Fibroblast of the aortic adventitia (primary cell): ENCODE results near the gene DSCAML1. TPM values are rescaled to one million over a fixed set of nuclear protein-coding genes. Genes with fewer than 3 reads are reported as not detected.

Source experiments
- DNase-seq: peaks from one replicate; pipeline ENCODE4 v3.0.0-alpha.2; 2010; ENCODE audit warnings: low read depth
- H3K4me3 ChIP-seq: 2 replicates; pipeline ENCODE4 v1.5.1; 2011; ENCODE audit warnings: low read depth, mild to moderate bottlenecking, control low read depth, low read length, moderate library complexity
- CTCF ChIP-seq: IDR thresholded peaks from 2 replicates; pipeline ENCODE4 v1.5.1; 2011; ENCODE audit warnings: mild to moderate bottlenecking, low read length, control low read depth, inconsistent platforms; ENCODE audit not compliant: insufficient read depth
- total RNA-seq: library from RNA; depleted of rRNA; stranded (reverse); fragments of >200 nt; gene quantifications from 2 replicates; pipeline ENCODE4 v1.2.3, GENCODE V29; 2012; ENCODE audit warnings: low replicate concordance

DSCAML1 gene
- total RNA-seq, 1 donor: not detected

GRCh38 chr11:117523680-117524079 is 273.3 kb downstream of the DSCAML1 start:
- DNase-seq: peak; percentile 20
- TF ChIP-seq CTCF: no peak
- H3K4me3 ChIP-seq: no peak overlapping the region

DNA sequence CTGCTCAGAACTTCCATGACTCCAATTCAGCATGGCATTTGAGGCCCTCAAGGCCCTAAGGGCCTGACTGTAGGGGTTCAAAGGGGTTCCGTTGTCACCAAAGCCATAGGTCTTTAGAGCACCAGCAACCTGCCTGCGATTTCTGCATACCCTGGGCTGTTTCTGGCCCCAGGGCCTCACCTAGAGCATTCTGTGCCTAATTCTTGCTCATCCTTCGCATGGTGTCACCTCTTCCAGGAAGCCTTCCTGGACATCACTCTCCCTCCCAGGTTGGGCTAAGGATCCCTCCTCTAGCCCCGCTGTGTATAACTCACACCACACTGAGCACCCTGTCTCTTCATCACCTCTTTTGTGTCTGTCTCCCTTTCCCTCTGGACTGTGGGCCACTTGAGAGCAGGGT is 275.0 kb downstream of the DSCAML1 start:
- DNase-seq: no peak
- no peak for TF ChIP-seq CTCF
- H3K4me3 ChIP-seq: no peak overlapping the region

- DNase-seq: no peak
- H3K4me3 ChIP-seq: no peak overlapping the region
- TF ChIP-seq CTCF: no peak
Measured at GRCh38 chr11:117520966-117521365, 276.1 kb downstream of the DSCAML1 start.

GRCh38 chr11:117520201-117520600 is 276.8 kb downstream of the DSCAML1 start:
- no peak for DNase-seq
- H3K4me3 ChIP-seq: no peak overlapping the region
- no peak for TF ChIP-seq CTCF

DNA sequence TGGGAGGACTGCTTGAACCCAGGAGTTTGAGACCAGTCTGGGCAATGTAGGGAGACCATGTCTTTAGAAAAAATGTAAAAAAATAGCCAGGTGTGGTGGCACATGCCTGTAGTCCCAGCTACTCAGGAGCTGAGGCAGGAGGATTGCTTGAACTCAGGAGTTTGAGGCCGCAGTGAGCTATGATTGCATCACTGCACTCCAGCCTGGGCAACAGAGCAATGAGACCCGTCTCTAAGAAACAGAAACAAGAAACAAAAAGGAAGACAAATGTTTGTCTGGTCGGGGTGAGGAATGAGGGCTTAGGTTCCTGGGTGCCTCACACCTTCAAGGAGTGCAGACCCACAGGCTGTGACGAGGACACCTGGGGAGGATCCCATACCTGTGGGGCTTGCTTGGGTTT is 277.4 kb downstream of the DSCAML1 start:
- DNase-seq: no peak
- no peak for TF ChIP-seq CTCF

GRCh38 chr11:117519170-117519569 is 277.8 kb downstream of the DSCAML1 start:
- TF ChIP-seq CTCF: no peak
- no peak overlapping the region for H3K4me3 ChIP-seq
- no peak for DNase-seq

More for the DNA sequence above, 277.4 kb downstream of the DSCAML1 start:
- no peak overlapping the region for H3K4me3 ChIP-seq

GRCh38 chr11:117518455-117518854 is 278.6 kb downstream of the DSCAML1 start:
- no peak for DNase-seq
- TF ChIP-seq CTCF: no peak
- no peak overlapping the region for H3K4me3 ChIP-seq
